ENCODE data around the gene ANKRD40.

- TF ChIP-seq CTCF (IDR thresholded peaks at IDR 0.05) (no peak), EZH2phosphoT487 (IDR thresholded peaks at IDR 0.05) (no peak), EZH2 (IDR thresholded peaks at IDR 0.05) (no peak)
These were observed 18.5 kb downstream of the ANKRD40 start for GRCh38 chr17:50689251-50689650.
